GM19043 (cell line): ENCODE data around the gene MYOD1.

Experiments used
- ATAC-seq: cut with Tn5 transposase; IDR thresholded peaks from one replicate; pipeline ENCODE4 v1.9.1; 2021; ENCODE audit warnings: low read depth; ENCODE audit not compliant: unreplicated experiment

The MYOD1 gene

DNA sequence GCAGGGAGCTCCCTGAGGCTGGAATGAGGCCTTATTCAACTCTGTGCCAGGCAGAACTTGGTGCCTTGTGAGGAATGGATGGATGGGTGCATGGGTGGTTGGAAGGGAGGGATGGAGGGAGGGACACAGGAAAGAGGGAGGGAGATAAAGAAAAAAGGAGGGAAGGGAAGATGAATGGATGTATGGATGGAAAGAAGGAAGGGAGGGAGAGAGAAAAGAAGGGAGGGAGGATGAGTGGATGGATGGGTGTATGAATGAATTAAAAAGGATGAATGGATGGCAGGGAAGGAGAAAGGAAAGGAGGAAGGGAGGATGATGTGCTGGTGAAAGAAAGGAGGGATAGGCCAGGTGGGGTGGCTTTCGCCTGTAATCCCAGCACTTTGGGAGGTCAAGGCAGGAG is 49.8 kb downstream of the MYOD1 start:
- ATAC-seq, result no peak

DNA sequence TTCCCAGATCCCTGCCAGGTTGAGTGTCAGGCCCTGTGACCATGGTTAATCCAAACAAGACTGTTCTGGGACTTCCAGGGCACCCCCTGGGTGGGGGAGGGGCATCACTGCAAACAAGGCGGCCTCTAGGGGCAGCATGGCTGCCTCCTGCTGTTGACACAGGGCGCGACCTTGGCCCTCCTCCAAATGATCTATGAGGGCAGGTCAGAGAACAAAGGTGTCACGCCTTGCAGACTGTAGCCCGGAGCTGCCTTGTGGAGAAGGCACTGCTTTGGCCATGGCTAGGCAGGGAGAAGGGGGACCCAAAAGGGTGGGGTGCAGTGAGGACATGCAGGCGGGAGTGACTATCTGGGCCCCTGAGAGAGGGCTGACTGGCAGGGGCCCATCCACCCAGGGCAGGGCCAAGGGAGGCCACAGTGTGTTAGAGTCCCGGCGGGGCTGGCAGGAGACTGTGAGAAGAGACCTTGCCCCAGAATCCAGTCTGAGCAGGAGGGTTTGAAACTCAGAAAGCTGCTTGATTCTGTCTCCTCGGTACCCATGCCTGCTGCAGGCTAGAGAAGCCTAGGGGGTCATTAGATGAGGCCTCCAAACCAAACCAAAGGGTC is 50.8 kb downstream of the MYOD1 start:
- no peak for ATAC-seq

DNA sequence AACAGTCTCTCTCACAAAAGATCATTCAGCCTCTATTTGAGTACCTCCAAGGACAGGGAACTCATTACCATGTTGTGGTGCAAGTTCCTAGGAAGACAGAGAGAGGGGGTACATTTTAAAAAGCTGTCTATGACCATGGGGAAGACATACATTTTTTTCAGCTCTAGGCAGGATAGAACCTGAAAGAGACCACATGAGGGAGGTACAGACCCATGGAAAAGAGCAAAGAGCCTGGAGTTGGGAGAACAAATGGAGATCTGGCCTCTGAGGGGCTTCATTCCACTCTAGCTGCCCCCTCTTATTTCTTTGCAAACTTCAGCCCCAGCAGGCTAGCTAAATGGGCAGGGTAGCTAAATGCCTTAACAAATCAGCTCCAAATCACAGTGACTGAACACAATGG is 51.5 kb downstream of the MYOD1 start:
- no peak for ATAC-seq

DNA sequence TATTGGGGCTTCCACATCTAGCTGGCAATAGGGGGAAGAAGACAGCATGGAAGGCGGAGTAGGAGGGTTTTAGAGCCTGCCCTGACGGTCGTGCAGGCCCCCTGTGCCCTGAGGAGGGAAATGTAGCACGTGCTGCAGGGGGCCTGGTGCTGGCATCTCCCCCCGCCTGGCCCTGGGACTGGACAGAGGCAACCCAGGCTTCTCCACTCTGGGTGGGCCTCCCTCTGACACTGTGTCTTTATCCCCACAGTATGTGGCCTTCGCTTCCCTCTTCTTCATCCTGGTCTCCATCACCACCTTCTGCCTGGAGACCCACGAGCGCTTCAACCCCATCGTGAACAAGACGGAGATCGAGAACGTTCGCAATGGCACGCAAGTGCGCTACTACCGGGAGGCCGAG is 52.0 kb downstream of the MYOD1 start:
- ATAC-seq, result no peak
